B cell (primary cell): ENCODE data around the gene KLF5. TPM values are rescaled to one million over a fixed set of nuclear protein-coding genes. Genes with fewer than 3 reads are reported as not detected.

Experiments
- ATAC-seq: fragments of 200-7000 bp; cut with Tn5 transposase; one replicate; pipeline ENCODE4 v1.10.0; 2021; ENCODE audit warnings: low read depth, mild to moderate bottlenecking, moderate number of reproducible peaks, moderate library complexity
- CTCF ChIA-PET: fragments of 350-600 bp; sonication (Branson Sonifier 250); formaldehyde crosslinking; loops from one replicate; lab custom pipeline; 2021; ENCODE audit warnings: antibody characterized with exemption, inconsistent platforms; lab: Charles Lee
- POLR2A ChIA-PET: fragments of 350-600 bp; sonication (Branson Sonifier 250); formaldehyde crosslinking; loops from one replicate; lab custom pipeline; 2021; ENCODE audit warnings: antibody characterized with exemption; lab: Charles Lee
- DNase-seq: peaks from one replicate; pipeline ENCODE4 v3.0.0; 2013
- H2AFZ ChIP-seq: 2 replicates; pipeline ENCODE4 v1.6.1; 2012; ENCODE audit warnings: mild to moderate bottlenecking, low read depth, low read length; ENCODE audit not compliant: insufficient read depth, poor library complexity, severe bottlenecking
- H3K27ac ChIP-seq, 2 donors: 1 replicate in 1 of 2; 2 replicates in 1 of 2; pipeline ENCODE4 v1.5.1; 2012 to 2013; ENCODE audit warnings: low read length in 2 of 2, mild to moderate bottlenecking in 2 of 2, moderate library complexity in 1 of 2
- H3K27me3 ChIP-seq, 4 experiments: fragments of 200-600 bp in 1 of 4; sonication (generic) in 1 of 4; replicated peaks in 1 of 4; 1 replicate in 2 of 4; 2 replicates in 2 of 4; pipeline versions ENCODE4 v1.6.1 to v1.7.0; 2013 to 2016; ENCODE audit warnings: low read length in 3 of 4, mild to moderate bottlenecking in 2 of 4, mixed read lengths in 1 of 4, moderate library complexity in 1 of 4; ENCODE audit not compliant: insufficient read depth in 4 of 4, control insufficient read depth in 3 of 4; ENCODE audit errors: control extremely low read depth in 1 of 4
- H3K36me3 ChIP-seq, 2 experiments: replicated peaks in 1 of 2; 1 replicate in 1 of 2; 2 replicates in 1 of 2; pipeline versions ENCODE4 v1.6.1 to v1.7.1; 2013; ENCODE audit warnings: low read length in 1 of 2; ENCODE audit not compliant: insufficient read depth in 2 of 2, control insufficient read depth in 1 of 2; ENCODE audit errors: control extremely low read depth in 1 of 2, extremely low read depth in 1 of 2
- H3K4me1 ChIP-seq, 2 donors: fragments of 200-600 bp in 1 of 2; sonication (generic) in 1 of 2; 1 replicate in 1 of 2; 2 replicates in 1 of 2; pipeline versions ENCODE4 v1.5.1 to v1.6.1; 2013 to 2017; ENCODE audit warnings: low read length in 2 of 2; ENCODE audit not compliant: control insufficient read depth in 2 of 2, insufficient read depth in 2 of 2
- H3K4me2 ChIP-seq: replicated peaks from 2 replicates; pipeline ENCODE3; 2012; ENCODE audit warnings: mild to moderate bottlenecking, low read depth, low read length; ENCODE audit not compliant: poor library complexity, severe bottlenecking
- H3K4me3 ChIP-seq, 5 experiments: fragments of 200-600 bp in 1 of 5; sonication (generic) in 1 of 5; 1 replicate in 3 of 5; 2 replicates in 2 of 5; pipeline versions ENCODE4 v1.5.1 to v1.7.0; 2011 to 2016; ENCODE audit warnings: low read length in 4 of 5, mild to moderate bottlenecking in 4 of 5, low read depth in 2 of 5, control low read depth in 1 of 5, moderate library complexity in 1 of 5; ENCODE audit not compliant: insufficient read depth in 1 of 5; ENCODE audit errors: control extremely low read depth in 1 of 5, extremely low read depth in 1 of 5
- H3K79me2 ChIP-seq: fragments of 200-600 bp; sonication (generic); one replicate; pipeline ENCODE4 v1.6.0; 2016; ENCODE audit warnings: low read length; ENCODE audit not compliant: control insufficient read depth, insufficient read depth
- H3K9ac ChIP-seq: fragments of 200-600 bp; sonication (generic); 2 replicates; pipeline ENCODE4 v1.6.1; 2017; ENCODE audit warnings: mild to moderate bottlenecking, low read length, moderate library complexity
- H3K9me3 ChIP-seq, 3 donors: one replicate each; pipeline versions ENCODE4 v1.6.1 to v1.7.1; 2013; ENCODE audit warnings: low read length in 2 of 3; ENCODE audit not compliant: control insufficient read depth in 2 of 3, insufficient read depth in 1 of 3; ENCODE audit errors: control extremely low read depth in 1 of 3
- H4K20me1 ChIP-seq: 2 replicates; pipeline ENCODE4 v1.6.0; 2012; ENCODE audit warnings: mild to moderate bottlenecking, low read length; ENCODE audit not compliant: insufficient read depth, control insufficient read depth, poor library complexity, severe bottlenecking
- H3K27ac Mint-ChIP-seq: one replicate; pipeline ENCODE4 v1.8.0; 2021; ENCODE audit warnings: mixed read lengths
- H3K27me3 Mint-ChIP-seq: one replicate; pipeline ENCODE4 v1.8.0; 2021; ENCODE audit warnings: mixed read lengths
- H3K4me1 Mint-ChIP-seq: one replicate; pipeline ENCODE4 v1.8.0; 2021; ENCODE audit warnings: mixed read lengths
- H3K4me3 Mint-ChIP-seq: one replicate; pipeline ENCODE4 v1.8.0; 2021; ENCODE audit warnings: mixed read lengths
- H3K9me3 Mint-ChIP-seq: one replicate; pipeline ENCODE4 v1.8.0; 2022; ENCODE audit warnings: mixed read lengths; ENCODE audit not compliant: insufficient read depth
- EZH2 ChIP-seq: IDR thresholded peaks from 2 replicates; pipeline ENCODE4 v1.6.1; 2012; ENCODE audit warnings: borderline replicate concordance, low read depth, mild to moderate bottlenecking, moderate library complexity, low read length; ENCODE audit not compliant: insufficient read depth, poor library complexity, severe bottlenecking
- WGBS: methylation state at CpG from one replicate; pipeline ENCODE4 v1.1.5; 2013; ENCODE audit warnings: missing lambda C conversion rate; ENCODE audit not compliant: insufficient coverage; 5-methylcytosine and 5-hydroxymethylcytosine counted together
- intact Hi-C: fragments of 100-400 bp; cut with micrococcal nuclease; formaldehyde crosslinking; loops from one replicate; pipeline ENCODE4 v1.10.0; 2022
- polyA plus RNA-seq: library from polyadenylated mRNA; depleted of rRNA; stranded (reverse); fragments of >200 nt; gene quantifications from 2 replicates; pipeline ENCODE4 v1.2.3, GENCODE V29; 2012
- total RNA-seq, 2 donors: library from RNA; stranded (reverse); fragments of 120-200 nt in 1 of 2; gene quantifications; 1 replicate in 1 of 2; 2 replicates in 1 of 2; pipeline versions ENCODE4 v1.2.3 to v1.2.4, GENCODE V29; 2013 to 2022
- TF ChIP-seq, protein P1 (sequence below): fragments of 200-600 bp; IDR thresholded peaks from one replicate; pipeline ENCODE4 v1.8.0; 2022; ENCODE audit warnings: antibody characterized with exemption, mild to moderate bottlenecking

Gene KLF5
- total and polyA plus RNA-seq, 2 donors (not counting 1 experiment from before 2014, with no cell fraction given) = 0.94 to 1.5 TPM

- Histone ChIP-seq H3K27ac (no peak overlapping the region), H3K79me2 (no peaks in the 10 kb centered on the region), H3K27me3 (no peaks in the 10 kb centered on the region), H3K9ac (no peak overlapping the region), H3K9me3 (no peaks in the 10 kb centered on the region), H2AFZ (no peak overlapping the region), H3K4me1 (no peaks in the 10 kb centered on the region), H3K36me3 (no peaks in the 10 kb centered on the region), H4K20me1 (no peaks in the 10 kb centered on the region), H3K4me3 (no peak overlapping the region), H3K4me2 (no peak overlapping the region)
- TF ChIP-seq EZH2 = no peak
- TF ChIP-seq, protein P1, sequence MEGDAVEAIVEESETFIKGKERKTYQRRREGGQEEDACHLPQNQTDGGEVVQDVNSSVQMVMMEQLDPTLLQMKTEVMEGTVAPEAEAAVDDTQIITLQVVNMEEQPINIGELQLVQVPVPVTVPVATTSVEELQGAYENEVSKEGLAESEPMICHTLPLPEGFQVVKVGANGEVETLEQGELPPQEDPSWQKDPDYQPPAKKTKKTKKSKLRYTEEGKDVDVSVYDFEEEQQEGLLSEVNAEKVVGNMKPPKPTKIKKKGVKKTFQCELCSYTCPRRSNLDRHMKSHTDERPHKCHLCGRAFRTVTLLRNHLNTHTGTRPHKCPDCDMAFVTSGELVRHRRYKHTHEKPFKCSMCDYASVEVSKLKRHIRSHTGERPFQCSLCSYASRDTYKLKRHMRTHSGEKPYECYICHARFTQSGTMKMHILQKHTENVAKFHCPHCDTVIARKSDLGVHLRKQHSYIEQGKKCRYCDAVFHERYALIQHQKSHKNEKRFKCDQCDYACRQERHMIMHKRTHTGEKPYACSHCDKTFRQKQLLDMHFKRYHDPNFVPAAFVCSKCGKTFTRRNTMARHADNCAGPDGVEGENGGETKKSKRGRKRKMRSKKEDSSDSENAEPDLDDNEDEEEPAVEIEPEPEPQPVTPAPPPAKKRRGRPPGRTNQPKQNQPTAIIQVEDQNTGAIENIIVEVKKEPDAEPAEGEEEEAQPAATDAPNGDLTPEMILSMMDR = no peak
- DNase-seq = no peak
- peaks cover 5% of the 10 kb centered on the region for H3K27me3 Mint-ChIP-seq
- no peaks in the 10 kb centered on the region for H3K4me1 Mint-ChIP-seq
- WGBS = 100% methylated on average over 1 of the region's 5 CpGs
- H3K9me3 Mint-ChIP-seq = peaks cover 1% of the 10 kb centered on the region
- H3K4me3 Mint-ChIP-seq = no peak overlapping the region
- intact Hi-C loops = no loop called here
- ChIA-PET CTCF (interaction anchor here (0.6 kb wide), 1 partner anchor 715 kb away, joined by 3 read pairs; no protein-coding TSS in a partner anchor), POLR2A (no interaction called here)
- no peak overlapping the region for H3K27ac Mint-ChIP-seq
- ATAC-seq = no peak
Observed at GRCh38 chr13:73082471-73082870, 23.7 kb downstream of the KLF5 start.

- TF ChIP-seq EZH2 = no peak
- TF ChIP-seq, protein P1 = no peak
- Histone ChIP-seq H3K4me1 (no peaks in the 10 kb centered on the region), H3K79me2 (no peaks in the 10 kb centered on the region), H3K9ac (no peak overlapping the region), H4K20me1 (no peaks in the 10 kb centered on the region), H3K4me2 (no peak overlapping the region), H3K27me3 (no peaks in the 10 kb centered on the region), H3K27ac (no peak overlapping the region), H3K9me3 (peaks cover 0 to 3% (median 0%) of the 10 kb centered on the region in 3 donors), H3K36me3 (no peaks in the 10 kb centered on the region), H2AFZ (no peak overlapping the region), H3K4me3 (no peak overlapping the region)
- peaks cover 5% of the 10 kb centered on the region for H3K27me3 Mint-ChIP-seq
- peaks cover 2% of the 10 kb centered on the region for H3K9me3 Mint-ChIP-seq
- no peak for ATAC-seq
- intact Hi-C loops = no loop called here
- H3K4me3 Mint-ChIP-seq = no peak overlapping the region
- ChIA-PET CTCF (interaction anchor here (0.6 kb wide), 1 partner anchor 714 kb away, joined by 3 read pairs; no protein-coding TSS in a partner anchor), POLR2A (no interaction called here)
- H3K4me1 Mint-ChIP-seq = no peaks in the 10 kb centered on the region
- no peak overlapping the region for H3K27ac Mint-ChIP-seq
- WGBS = no CpG with 5 or more reads among the region's 4 CpGs
- DNase-seq = no peak
Observed at GRCh38 chr13:73082895-73083294, 24.1 kb downstream of the KLF5 start.
